ENCODE measurements around the gene ALLC. TPM values are rescaled to one million over a fixed set of nuclear protein-coding genes. Genes with fewer than 3 reads are reported as not detected.

The ALLC gene
- total RNA-seq, 4 donors from 2014 or later, result not detected

DNA sequence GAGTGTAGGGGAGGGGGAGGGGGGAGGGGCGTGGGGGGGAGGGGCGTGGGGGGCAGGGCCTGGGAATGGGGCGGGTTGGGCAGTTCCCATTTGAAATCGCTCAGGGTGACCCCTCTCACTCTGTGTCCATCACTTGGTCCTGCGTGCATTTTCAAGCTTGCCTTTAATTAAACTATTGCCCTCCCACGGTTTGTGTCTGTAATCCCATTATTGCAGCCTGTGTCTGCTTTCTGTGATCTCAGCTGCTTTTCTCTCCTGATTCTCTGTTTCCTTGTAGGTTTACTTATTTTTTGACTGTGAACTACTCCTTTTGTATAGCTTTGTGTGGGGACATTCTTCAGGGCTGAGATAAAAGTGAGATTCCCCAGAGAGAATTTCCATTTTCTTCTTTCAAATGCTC lies 46.7 kb downstream of the ALLC start:
- no peaks in the 10 kb centered on the region for H3K36me3 ChIP-seq
- no peak overlapping the region for H3K27ac ChIP-seq (replicated peaks in 1 of 4)
- no peak overlapping the region for H3K4me3 ChIP-seq
- H3K9me3 ChIP-seq, result no peaks in the 10 kb centered on the region
- WGBS, result 34% methylated on average over 5 of the region's 6 CpGs
- intact Hi-C loops (cut with DNase I), result no loop called here
- peaks cover 0 to 67% (median 25%) of the 10 kb centered on the region in 4 donors for H3K27me3 ChIP-seq
- H3K4me1 ChIP-seq, result peaks cover 4 to 34% (median 14%) of the 10 kb centered on the region in 4 donors
- no peak for TF ChIP-seq EP300 (IDR thresholded peaks at IDR 0.05)
- TF ChIP-seq POLR2AphosphoS5 (IDR thresholded peaks at IDR 0.05), result no peak
- DNase-seq (ENCODE audit: extremely low spot score), result no peak

DNA sequence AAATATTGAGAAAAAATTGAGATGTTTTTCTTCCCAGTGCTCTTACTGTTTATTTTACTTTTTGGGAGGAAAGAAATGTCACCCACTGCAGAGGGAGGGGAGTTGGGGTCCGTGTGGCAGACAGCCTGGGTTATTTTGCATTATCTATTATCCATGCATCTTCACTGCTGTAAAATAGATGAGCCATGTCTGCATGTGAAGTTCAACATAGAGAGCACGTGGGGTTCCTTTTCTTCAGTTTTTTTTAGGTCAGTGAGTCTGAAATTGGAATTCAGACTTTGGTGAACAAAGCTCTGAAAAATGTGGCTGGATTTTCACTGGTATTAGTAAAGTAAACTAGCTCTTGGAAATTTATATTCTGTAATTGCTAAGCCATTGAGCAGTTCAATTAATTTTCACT lies 47.8 kb downstream of the ALLC start:
- no peak for DNase-seq (ENCODE audit: extremely low spot score)
- H3K4me3 ChIP-seq, result no peak overlapping the region
- TF ChIP-seq, protein P1, sequence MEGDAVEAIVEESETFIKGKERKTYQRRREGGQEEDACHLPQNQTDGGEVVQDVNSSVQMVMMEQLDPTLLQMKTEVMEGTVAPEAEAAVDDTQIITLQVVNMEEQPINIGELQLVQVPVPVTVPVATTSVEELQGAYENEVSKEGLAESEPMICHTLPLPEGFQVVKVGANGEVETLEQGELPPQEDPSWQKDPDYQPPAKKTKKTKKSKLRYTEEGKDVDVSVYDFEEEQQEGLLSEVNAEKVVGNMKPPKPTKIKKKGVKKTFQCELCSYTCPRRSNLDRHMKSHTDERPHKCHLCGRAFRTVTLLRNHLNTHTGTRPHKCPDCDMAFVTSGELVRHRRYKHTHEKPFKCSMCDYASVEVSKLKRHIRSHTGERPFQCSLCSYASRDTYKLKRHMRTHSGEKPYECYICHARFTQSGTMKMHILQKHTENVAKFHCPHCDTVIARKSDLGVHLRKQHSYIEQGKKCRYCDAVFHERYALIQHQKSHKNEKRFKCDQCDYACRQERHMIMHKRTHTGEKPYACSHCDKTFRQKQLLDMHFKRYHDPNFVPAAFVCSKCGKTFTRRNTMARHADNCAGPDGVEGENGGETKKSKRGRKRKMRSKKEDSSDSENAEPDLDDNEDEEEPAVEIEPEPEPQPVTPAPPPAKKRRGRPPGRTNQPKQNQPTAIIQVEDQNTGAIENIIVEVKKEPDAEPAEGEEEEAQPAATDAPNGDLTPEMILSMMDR (IDR thresholded peaks at IDR 0.05), result no peak
- TF ChIP-seq EP300 (IDR thresholded peaks at IDR 0.05) (no peak), POLR2AphosphoS5 (IDR thresholded peaks at IDR 0.05) (no peak), POLR2A (IDR thresholded peaks at IDR 0.05; ENCODE audit: low read depth) (no peak)
- WGBS, result 12% methylated on average over 2 of the region's 2 CpGs
- no peaks in the 10 kb centered on the region for H3K36me3 ChIP-seq
- intact Hi-C loops (cut with DNase I), result no loop called here
- peaks cover 4 to 34% (median 14%) of the 10 kb centered on the region in 4 donors for H3K4me1 ChIP-seq
- H3K9me3 ChIP-seq, result no peaks in the 10 kb centered on the region
- H3K27me3 ChIP-seq, result peaks cover 0 to 67% (median 23%) of the 10 kb centered on the region in 4 donors
- no peak overlapping the region for H3K27ac ChIP-seq (replicated peaks in 1 of 4)

DNA sequence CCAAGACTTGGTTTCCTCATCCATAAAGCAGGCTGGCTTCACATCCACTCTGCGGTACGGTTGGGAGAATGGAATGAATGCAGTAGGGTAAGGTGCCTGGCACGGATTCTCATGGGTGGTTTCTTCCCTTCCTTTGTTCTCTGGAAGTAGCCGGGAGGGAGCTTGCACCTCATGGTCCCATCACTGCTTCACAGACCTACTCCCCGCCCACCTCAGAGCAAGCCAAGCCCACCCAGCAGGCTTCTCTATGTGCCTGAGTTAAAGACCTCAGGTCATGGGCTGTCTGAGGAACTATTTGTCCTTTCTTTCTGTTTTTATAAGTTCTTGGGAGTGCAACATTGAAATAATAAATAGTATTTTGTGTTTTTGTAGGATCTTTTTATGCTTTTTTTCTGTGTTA lies 48.9 kb downstream of the ALLC start:
- intact Hi-C loops (cut with DNase I), result no loop called here
- 75% methylated on average over 5 of the region's 5 CpGs for WGBS
- Histone ChIP-seq H3K27me3 (peaks cover 0 to 65% (median 21%) of the 10 kb centered on the region in 4 donors), H3K4me1 (peaks cover 4 to 34% (median 14%) of the 10 kb centered on the region in 4 donors), H3K9me3 (no peaks in the 10 kb centered on the region), H3K27ac (replicated peaks in 1 of 4) (no peak overlapping the region), H3K36me3 (no peaks in the 10 kb centered on the region), H3K4me3 (no peak overlapping the region)
- no peak for DNase-seq (ENCODE audit: extremely low spot score)
- TF ChIP-seq, protein P1 (IDR thresholded peaks at IDR 0.05), result no peak
- TF ChIP-seq EP300 (IDR thresholded peaks at IDR 0.05) (no peak), POLR2AphosphoS5 (IDR thresholded peaks at IDR 0.05) (no peak), POLR2A (IDR thresholded peaks at IDR 0.05; ENCODE audit: low read depth) (no peak)

DNA sequence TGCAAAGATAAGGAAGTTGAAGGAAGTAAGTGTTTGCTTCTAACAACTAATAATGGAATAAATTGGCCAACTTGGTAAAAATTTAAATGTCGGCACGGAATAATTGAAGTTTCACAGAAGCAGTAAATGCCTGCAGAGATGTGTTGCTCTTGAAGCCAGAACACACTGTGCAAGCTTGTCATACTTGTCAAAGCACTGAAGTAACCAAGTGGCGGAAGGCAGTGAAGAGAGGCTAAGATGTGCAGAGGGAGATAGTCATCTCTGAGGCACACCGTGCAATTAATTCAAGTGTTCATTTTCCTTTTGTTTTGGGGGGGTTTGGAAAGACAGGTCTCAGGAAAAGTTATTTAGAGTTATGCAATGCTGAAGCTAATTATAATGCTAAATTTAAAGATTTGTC lies 50.6 kb downstream of the ALLC start:
- Histone ChIP-seq H3K9me3 (no peaks in the 10 kb centered on the region), H3K36me3 (no peaks in the 10 kb centered on the region), H3K27me3 (peaks cover 0 to 50% (median 5%) of the 10 kb centered on the region in 4 donors), H3K27ac (replicated peaks in 1 of 4) (no peak overlapping the region), H3K4me3 (no peak overlapping the region), H3K4me1 (peaks cover 4 to 28% (median 13%) of the 10 kb centered on the region in 4 donors)
- DNase-seq (ENCODE audit: extremely low spot score), result no peak
- TF ChIP-seq POLR2AphosphoS5 (IDR thresholded peaks at IDR 0.05) (no peak), EP300 (IDR thresholded peaks at IDR 0.05) (no peak), POLR2A (IDR thresholded peaks at IDR 0.05; ENCODE audit: low read depth) (no peak)
- TF ChIP-seq, protein P1 (IDR thresholded peaks at IDR 0.05), result no peak
- WGBS, result 84% methylated on average over 4 of the region's 4 CpGs
- intact Hi-C loops (cut with DNase I), result no loop called here

DNA sequence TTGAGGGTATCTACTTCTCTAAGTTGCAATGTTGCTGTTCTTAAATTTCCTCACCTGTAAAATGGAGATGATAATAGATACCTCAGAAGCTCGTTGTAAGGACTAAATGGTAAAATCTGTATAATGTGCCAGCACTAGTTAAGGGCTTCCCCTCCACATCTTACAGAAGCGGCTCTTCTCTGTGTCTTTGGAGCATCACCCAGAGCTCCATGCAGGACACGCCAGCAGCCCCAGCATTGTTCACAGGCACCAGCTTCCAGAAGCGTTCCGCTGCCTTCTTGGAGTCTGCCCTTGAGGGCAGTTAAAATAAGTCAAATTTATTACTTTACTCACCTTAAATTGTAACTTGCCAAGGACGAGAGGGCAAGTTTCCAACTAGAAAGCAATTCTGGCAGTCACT lies 51.2 kb downstream of the ALLC start:
- Histone ChIP-seq H3K27me3 (peaks cover 0 to 43% (median 0%) of the 10 kb centered on the region in 4 donors), H3K4me3 (no peak overlapping the region), H3K9me3 (no peaks in the 10 kb centered on the region), H3K36me3 (no peaks in the 10 kb centered on the region), H3K4me1 (peaks cover 0 to 22% (median 8%) of the 10 kb centered on the region in 4 donors), H3K27ac (replicated peaks in 1 of 4) (no peak overlapping the region)
- 87% methylated on average over 6 of the region's 6 CpGs for WGBS
- intact Hi-C loops (cut with DNase I), result no loop called here
- TF ChIP-seq, protein P1 (IDR thresholded peaks at IDR 0.05), result no peak
- no peak for TF ChIP-seq EP300 (IDR thresholded peaks at IDR 0.05)
- no peak for TF ChIP-seq POLR2AphosphoS5 (IDR thresholded peaks at IDR 0.05)
- TF ChIP-seq POLR2A (IDR thresholded peaks at IDR 0.05; ENCODE audit: low read depth), result no peak
- DNase-seq (ENCODE audit: extremely low spot score), result peak; percentile 72
